ENCODE data around the gene STXBP4. TPM values are rescaled to one million over a fixed set of nuclear protein-coding genes. Genes with fewer than 3 reads are reported as not detected.

Gene STXBP4
- total and polyA plus RNA-seq, 8 donors = 0.68 to 65.3 (median 6.0) TPM

- Histone ChIP-seq H3K27ac (no peak overlapping the region), H3K27me3 (no peaks in the 10 kb centered on the region), H3K36me3 (peaks cover 0 to 12% (median 7%) of the 10 kb centered on the region in 4 donors), H3K9me3 (no peaks in the 10 kb centered on the region), H3K4me3 (no peak overlapping the region), H3K4me1 (no peaks in the 10 kb centered on the region)
- intact Hi-C loops (cut with DNase I; ENCODE audit: low total_unique reads) = loop anchor here (5.0 kb wide), 1 partner anchor 366 kb away; no protein-coding TSS in a partner anchor
- TF ChIP-seq EP300 (IDR thresholded peaks at IDR 0.05) = no peak
- TF ChIP-seq POLR2AphosphoS5 (IDR thresholded peaks at IDR 0.05) = no peak
- no peak for TF ChIP-seq POLR2A (IDR thresholded peaks at IDR 0.05)
- TF ChIP-seq CTCF (IDR thresholded peaks at IDR 0.05) = no peak
- 84 to 100% (median 87%) methylated on average over 1 of the region's 1 CpG for WGBS, 5 donors
- DNase-seq = no peak
These were observed 23.0 kb downstream of the STXBP4 start for GRCh38 chr17:54991567-54991966.

GRCh38 chr17:54992797-54993639 is 24.5 kb downstream of the STXBP4 start:
- no peak overlapping the region for H3K4me3 ChIP-seq
- H3K27ac ChIP-seq = no peak overlapping the region
- no peaks in the 10 kb centered on the region for H3K9me3 ChIP-seq
- no peaks in the 10 kb centered on the region for H3K27me3 ChIP-seq
- intact Hi-C loops (cut with DNase I; ENCODE audit: low total_unique reads) = loop anchor here (5.0 kb wide), 1 partner anchor 364 kb away; no protein-coding TSS in a partner anchor
- peaks cover 0 to 10% (median 3%) of the 10 kb centered on the region in 4 donors for H3K36me3 ChIP-seq
- 76 to 82% (median 79%) methylated on average over 8 of the region's 8 CpGs for WGBS, 5 donors
- no peaks in the 10 kb centered on the region for H3K4me1 ChIP-seq
- peak in 1 of 2 donors; percentile 81 for DNase-seq
- TF ChIP-seq CTCF (IDR thresholded peaks at IDR 0.05) (peak in 5 of 7 experiments; percentile 33 to 63 (median 54)), EP300 (IDR thresholded peaks at IDR 0.05) (no peak)

GRCh38 chr17:54996441-54996840 is 27.9 kb downstream of the STXBP4 start:
- no peaks in the 10 kb centered on the region for H3K4me1 ChIP-seq
- TF ChIP-seq POLR2A (IDR thresholded peaks at IDR 0.05) (no peak), EP300 (IDR thresholded peaks at IDR 0.05) (no peak)
- no peaks in the 10 kb centered on the region for H3K27me3 ChIP-seq
- no peaks in the 10 kb centered on the region for H3K9me3 ChIP-seq
- peaks cover 0 to 26% (median 19%) of the 10 kb centered on the region in 4 donors for H3K36me3 ChIP-seq
- 85 to 96% (median 89%) methylated on average over 1 of the region's 1 CpG for WGBS, 5 donors
- DNase-seq = no peak
- intact Hi-C loops (cut with DNase I; ENCODE audit: low total_unique reads) = no loop called here
- no peak overlapping the region for H3K27ac ChIP-seq
- H3K4me3 ChIP-seq = no peak overlapping the region

DNA sequence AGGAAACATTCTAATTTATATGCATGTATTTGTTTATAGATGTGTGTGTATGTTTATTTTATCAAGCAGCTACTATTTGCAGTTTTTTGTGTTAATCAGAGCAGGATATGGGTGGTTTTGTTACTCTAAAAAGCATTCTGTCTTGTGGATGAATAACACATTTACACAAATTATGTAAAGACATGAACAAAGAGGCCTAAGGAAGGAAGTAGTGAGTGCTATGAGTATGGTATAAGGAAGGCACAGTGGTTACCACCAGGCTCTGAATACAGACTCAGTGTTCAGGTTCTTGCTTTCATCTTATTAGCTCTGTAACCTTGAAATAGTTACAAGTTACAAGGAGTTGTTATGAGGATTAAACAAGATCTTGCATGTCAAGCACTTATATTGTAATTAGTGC is 33.9 kb downstream of the STXBP4 start:
- Histone ChIP-seq H3K27me3 (no peaks in the 10 kb centered on the region), H3K9me3 (no peaks in the 10 kb centered on the region), H3K36me3 (peaks cover 0 to 31% (median 27%) of the 10 kb centered on the region in 4 donors), H3K4me3 (no peak overlapping the region), H3K27ac (no peak overlapping the region), H3K4me1 (no peaks in the 10 kb centered on the region)
- DNase-seq = no peak
- no peak for TF ChIP-seq POLR2A (IDR thresholded peaks at IDR 0.05)
- TF ChIP-seq EP300 (IDR thresholded peaks at IDR 0.05) = no peak
- no peak for TF ChIP-seq CTCF (IDR thresholded peaks at IDR 0.05)
- TF ChIP-seq POLR2AphosphoS5 (IDR thresholded peaks at IDR 0.05) = no peak
- intact Hi-C loops (cut with DNase I; ENCODE audit: low total_unique reads) = no loop called here

- Histone ChIP-seq H3K27ac (no peak overlapping the region), H3K4me1 (no peaks in the 10 kb centered on the region), H3K36me3 (peaks cover 0 to 42% (median 35%) of the 10 kb centered on the region in 4 donors), H3K9me3 (no peaks in the 10 kb centered on the region), H3K27me3 (no peaks in the 10 kb centered on the region), H3K4me3 (no peak overlapping the region)
- intact Hi-C loops (cut with DNase I; ENCODE audit: low total_unique reads) = no loop called here
- DNase-seq = no peak
- 82 to 88% (median 84%) methylated on average over 5 of the region's 5 CpGs for WGBS, 5 donors
- TF ChIP-seq POLR2A (IDR thresholded peaks at IDR 0.05) (no peak), CTCF (IDR thresholded peaks at IDR 0.05) (no peak), EP300 (IDR thresholded peaks at IDR 0.05) (no peak), POLR2AphosphoS5 (IDR thresholded peaks at IDR 0.05) (no peak)
These were observed 35.9 kb downstream of the STXBP4 start for GRCh38 chr17:55004484-55004883.
